ENCODE data around the gene KIRREL1. TPM values are rescaled to one million over a fixed set of nuclear protein-coding genes. Genes with fewer than 3 reads are reported as not detected.
A peak's percentile ranks its signal among the peaks of the same experiment; 100 is the strongest.

Gene KIRREL1
- total RNA-seq, 3 donors from 2014 or later = 3.4 to 29.5 (median 13.5) TPM

- Histone ChIP-seq H3K36me3 (ENCODE audit: low read depth) (no peaks in the 10 kb centered on the region), H3K4me1 (ENCODE audit: low read depth) (no peaks in the 10 kb centered on the region), H3K9me3 (no peaks in the 10 kb centered on the region), H3K4me3 (no peak overlapping the region)
- TF ChIP-seq, protein P1, sequence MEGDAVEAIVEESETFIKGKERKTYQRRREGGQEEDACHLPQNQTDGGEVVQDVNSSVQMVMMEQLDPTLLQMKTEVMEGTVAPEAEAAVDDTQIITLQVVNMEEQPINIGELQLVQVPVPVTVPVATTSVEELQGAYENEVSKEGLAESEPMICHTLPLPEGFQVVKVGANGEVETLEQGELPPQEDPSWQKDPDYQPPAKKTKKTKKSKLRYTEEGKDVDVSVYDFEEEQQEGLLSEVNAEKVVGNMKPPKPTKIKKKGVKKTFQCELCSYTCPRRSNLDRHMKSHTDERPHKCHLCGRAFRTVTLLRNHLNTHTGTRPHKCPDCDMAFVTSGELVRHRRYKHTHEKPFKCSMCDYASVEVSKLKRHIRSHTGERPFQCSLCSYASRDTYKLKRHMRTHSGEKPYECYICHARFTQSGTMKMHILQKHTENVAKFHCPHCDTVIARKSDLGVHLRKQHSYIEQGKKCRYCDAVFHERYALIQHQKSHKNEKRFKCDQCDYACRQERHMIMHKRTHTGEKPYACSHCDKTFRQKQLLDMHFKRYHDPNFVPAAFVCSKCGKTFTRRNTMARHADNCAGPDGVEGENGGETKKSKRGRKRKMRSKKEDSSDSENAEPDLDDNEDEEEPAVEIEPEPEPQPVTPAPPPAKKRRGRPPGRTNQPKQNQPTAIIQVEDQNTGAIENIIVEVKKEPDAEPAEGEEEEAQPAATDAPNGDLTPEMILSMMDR (IDR thresholded peaks at IDR 0.05) = no peak
- DNase-seq (peak in 1 of 3 donors; percentile 74), ATAC-seq (peak; percentile 65)
- intact Hi-C loops (cut with DNase I, micrococcal nuclease) = no loop called here
Measured at GRCh38 chr1:157952601-157953000, 40.8 kb upstream of the KIRREL1 start.

DNA sequence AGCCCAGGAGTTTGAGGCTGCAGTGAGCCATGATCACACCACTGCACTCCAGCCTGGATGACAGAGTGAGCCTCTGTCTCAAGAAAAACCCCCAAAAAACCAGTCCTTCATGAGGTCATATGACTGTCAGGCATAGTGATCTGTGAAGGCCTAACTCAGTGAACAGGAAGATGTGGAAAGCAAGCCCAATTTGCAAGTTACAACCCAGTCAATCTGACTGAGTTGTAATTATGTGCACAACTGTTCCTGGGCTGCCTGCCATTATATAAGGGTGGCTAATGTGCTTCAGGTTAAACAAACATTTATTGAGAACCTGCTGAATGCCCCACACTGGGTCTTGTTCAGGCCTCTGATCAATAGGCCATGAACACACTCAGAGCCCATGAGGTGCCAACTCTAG, 38.2 kb upstream of the KIRREL1 start:
- intact Hi-C loops (cut with DNase I, micrococcal nuclease) = no loop called here
- TF ChIP-seq, protein P1 (IDR thresholded peaks at IDR 0.05) = no peak
- no peaks in the 10 kb centered on the region for H3K36me3 ChIP-seq (ENCODE audit: low read depth)
- H3K4me3 ChIP-seq = no peak overlapping the region
- DNase-seq (peak in 1 of 3 donors; percentile 31), ATAC-seq (peak; percentile 64)
- no peaks in the 10 kb centered on the region for H3K4me1 ChIP-seq (ENCODE audit: low read depth)
- no peaks in the 10 kb centered on the region for H3K9me3 ChIP-seq

DNA sequence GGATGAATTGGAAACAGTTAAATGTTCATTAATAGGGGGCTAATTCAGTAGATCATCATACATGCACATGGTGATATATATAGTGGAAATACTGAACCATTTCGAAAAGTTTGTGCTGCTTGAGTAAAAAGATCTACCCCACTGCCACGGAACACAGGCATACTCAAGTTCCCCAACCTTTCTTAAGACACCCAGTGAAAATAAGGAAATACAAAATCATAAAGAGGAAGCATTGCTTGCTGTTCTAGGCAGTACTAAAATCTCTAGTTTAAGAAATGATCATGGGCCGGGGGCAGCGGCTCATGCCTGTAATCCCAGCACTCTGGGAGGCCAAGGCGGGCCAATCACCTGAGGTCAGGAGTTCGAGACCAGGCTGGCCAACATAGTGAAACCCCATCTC, 37.6 kb upstream of the KIRREL1 start:
- TF ChIP-seq, protein P1 (IDR thresholded peaks at IDR 0.05) = no peak
- Histone ChIP-seq H3K4me1 (ENCODE audit: low read depth) (no peaks in the 10 kb centered on the region), H3K36me3 (ENCODE audit: low read depth) (no peaks in the 10 kb centered on the region), H3K9me3 (no peaks in the 10 kb centered on the region), H3K4me3 (no peak overlapping the region)
- intact Hi-C loops (cut with DNase I, micrococcal nuclease) = no loop called here
- no peak for DNase-seq
- no peak for ATAC-seq

DNA sequence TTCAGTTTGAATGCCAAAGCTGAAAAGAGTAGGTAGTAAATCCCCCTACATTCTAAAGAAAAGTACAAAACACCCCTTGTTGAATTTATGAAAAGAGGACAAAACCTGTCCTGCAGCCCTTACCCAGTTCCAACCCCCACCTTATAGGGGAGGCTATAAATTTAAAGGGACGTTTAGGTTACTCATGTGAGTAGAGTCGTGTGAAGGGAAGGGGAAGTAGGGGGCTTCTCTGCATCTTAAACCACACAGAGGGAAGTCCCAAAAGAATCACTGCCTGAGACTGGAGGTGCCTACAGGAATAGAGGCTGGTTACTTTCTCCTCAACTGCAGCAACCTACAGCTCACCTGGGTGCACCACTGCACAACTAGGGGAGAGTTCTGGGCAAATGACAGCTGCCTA, 36.7 kb upstream of the KIRREL1 start:
- Histone ChIP-seq H3K9me3 (no peaks in the 10 kb centered on the region), H3K36me3 (ENCODE audit: low read depth) (no peaks in the 10 kb centered on the region), H3K4me1 (ENCODE audit: low read depth) (no peaks in the 10 kb centered on the region), H3K4me3 (no peak overlapping the region)
- DNase-seq (no peak), ATAC-seq (no peak)
- intact Hi-C loops (cut with DNase I, micrococcal nuclease) = no loop called here
- TF ChIP-seq, protein P1 (IDR thresholded peaks at IDR 0.05) = no peak

DNA sequence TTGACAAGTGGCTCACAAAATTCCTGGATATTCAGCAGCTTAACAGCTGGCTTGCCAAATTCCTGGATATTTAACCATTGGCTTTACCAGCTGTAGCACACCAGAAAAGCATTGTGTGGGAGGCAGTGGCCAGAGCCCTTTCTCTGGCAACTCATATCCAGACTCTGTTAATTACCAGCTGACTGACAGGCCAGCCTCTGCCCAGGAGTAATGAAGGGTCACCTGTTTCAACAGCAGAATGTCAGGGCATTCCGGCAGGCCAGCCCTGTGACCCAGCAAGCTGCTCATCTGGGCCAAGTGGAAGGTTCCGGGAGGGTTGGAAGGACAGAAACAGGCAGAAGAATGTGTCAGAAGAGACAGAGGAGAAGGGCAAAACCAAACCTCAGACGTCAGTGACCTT, 35.2 kb upstream of the KIRREL1 start:
- no peak for ATAC-seq
- TF ChIP-seq, protein P1 (IDR thresholded peaks at IDR 0.05) = no peak
- Histone ChIP-seq H3K4me1 (ENCODE audit: low read depth) (no peaks in the 10 kb centered on the region), H3K9me3 (no peaks in the 10 kb centered on the region), H3K36me3 (ENCODE audit: low read depth) (no peaks in the 10 kb centered on the region), H3K4me3 (no peak overlapping the region)
- intact Hi-C loops (cut with DNase I, micrococcal nuclease) = no loop called here
- DNase-seq = no peak

GRCh38 chr1:157959750-157960149, 33.7 kb upstream of the KIRREL1 start:
- no peak for DNase-seq
- ATAC-seq = no peak
- no peaks in the 10 kb centered on the region for H3K4me1 ChIP-seq (ENCODE audit: low read depth)
- H3K4me3 ChIP-seq = no peak overlapping the region
- no peaks in the 10 kb centered on the region for H3K36me3 ChIP-seq (ENCODE audit: low read depth)
- intact Hi-C loops (cut with DNase I, micrococcal nuclease) = no loop called here
- TF ChIP-seq, protein P1 (IDR thresholded peaks at IDR 0.05) = no peak
- H3K9me3 ChIP-seq = no peaks in the 10 kb centered on the region

Data from mucosa of descending colon (tissue), 3 donors.